Measurements from ENCODE around the gene CEP78. TPM values are rescaled to one million over a fixed set of nuclear protein-coding genes. Genes with fewer than 3 reads are reported as not detected.

Gene CEP78
- total RNA-seq, 1 experiment from 2014 or later: 57.8 TPM

- H2BK120ac ChIP-seq (ENCODE audit: low read depth, low read length, poor library complexity, severe bottlenecking): no peak overlapping the region
- H2AK5ac ChIP-seq (ENCODE audit: insufficient read length, low read length): no peak overlapping the region
- H3K56ac ChIP-seq (ENCODE audit: insufficient read length, low read depth, low read length): no peak overlapping the region
- Mint-ChIP-seq H3K27me3 (ENCODE audit: low read depth) (no peaks in the 10 kb centered on the region; the same call in 1 of the 2 replicates), H3K4me3 (no peak overlapping the region), H3K27ac (no peak overlapping the region), H3K4me1 (peaks cover 6% of the 10 kb centered on the region in 2 experiments), H3K9me3 (peaks cover 3% of the 10 kb centered on the region in 2 experiments; a peak in 2 of 5 replicates), H3K36me3 (ENCODE audit: insufficient read depth in 1 of 3, low read depth in 3 of 3) (peaks cover 3 to 7% (median 3%) of the 10 kb centered on the region in 3 experiments; a peak in 5 of 7 replicates)
- no peak overlapping the region for H2BK15ac ChIP-seq (ENCODE audit: low read depth, low read length)
- H2BK5ac ChIP-seq (ENCODE audit: insufficient read length, low read length): no peak overlapping the region
- H3K23ac ChIP-seq (ENCODE audit: insufficient read length, low read depth, low read length): no peak overlapping the region
- no peak overlapping the region for H3K4me2 ChIP-seq (ENCODE audit: insufficient read depth, insufficient read length, low read length)
- no peak for TF ChIP-seq CTCF (conservative IDR thresholded peaks at IDR 0.05)
- H4K91ac ChIP-seq (ENCODE audit: insufficient read length, low read depth, low read length): no peak overlapping the region
- H3K18ac ChIP-seq (ENCODE audit: insufficient read length, low read depth, low read length): no peak overlapping the region
- no peaks in the 10 kb centered on the region for H3K27me3 ChIP-seq (ENCODE audit: insufficient read depth, low read length)
- no peak overlapping the region for H3K9ac ChIP-seq (ENCODE audit: extremely low read depth, insufficient read length, low read length)
- no peak for DNase-seq
- H2AFZ ChIP-seq (ENCODE audit: low read length): no peak overlapping the region
- no peak overlapping the region for H4K8ac ChIP-seq (replicated peaks; ENCODE audit: insufficient read length, low read depth, low read length)
- no peak overlapping the region for H3T11ph ChIP-seq (ENCODE audit: low read length)
- H3K9me3 ChIP-seq (ENCODE audit: control insufficient read depth, low read depth, low read length): no peaks in the 10 kb centered on the region
- no peak overlapping the region for H2BK20ac ChIP-seq (ENCODE audit: low read depth, low read length, poor library complexity, severe bottlenecking)
- H4K5ac ChIP-seq (ENCODE audit: insufficient read length, low read depth, low read length): no peak overlapping the region
- no peaks in the 10 kb centered on the region for H3K79me1 ChIP-seq (ENCODE audit: insufficient read depth, low read depth, low read length, poor library complexity, severe bottlenecking)
- H3K79me2 ChIP-seq (ENCODE audit: insufficient read depth, low read length): no peaks in the 10 kb centered on the region
- no peak overlapping the region for H3K4ac ChIP-seq (ENCODE audit: low read depth, low read length)
- H3K27ac ChIP-seq (ENCODE audit: insufficient read length, low read depth, low read length): no peak overlapping the region
- no peaks in the 10 kb centered on the region for H3K23me2 ChIP-seq (ENCODE audit: insufficient read length, low read depth, low read length, poor library complexity, severe bottlenecking)
- no peak overlapping the region for H3K14ac ChIP-seq (ENCODE audit: insufficient read depth, low read length)
- H4K20me1 ChIP-seq (ENCODE audit: control insufficient read depth, insufficient read depth, insufficient read length): no peaks in the 10 kb centered on the region
- no peak overlapping the region for H2BK12ac ChIP-seq (ENCODE audit: insufficient read length, low read depth, low read length)
- no peaks in the 10 kb centered on the region for H3K4me1 ChIP-seq (ENCODE audit: insufficient read depth, low read length)
Observed at GRCh38 chr9:78286125-78286524, 50.2 kb downstream of the CEP78 start.
